ENCODE results near the gene ACTA1.
"Not testable (repeated sequence)": the region's sequence is repeated elsewhere in the genome, so short reads cannot be mapped to it uniquely, and the experiment has no call there.

Gene ACTA1

DNA sequence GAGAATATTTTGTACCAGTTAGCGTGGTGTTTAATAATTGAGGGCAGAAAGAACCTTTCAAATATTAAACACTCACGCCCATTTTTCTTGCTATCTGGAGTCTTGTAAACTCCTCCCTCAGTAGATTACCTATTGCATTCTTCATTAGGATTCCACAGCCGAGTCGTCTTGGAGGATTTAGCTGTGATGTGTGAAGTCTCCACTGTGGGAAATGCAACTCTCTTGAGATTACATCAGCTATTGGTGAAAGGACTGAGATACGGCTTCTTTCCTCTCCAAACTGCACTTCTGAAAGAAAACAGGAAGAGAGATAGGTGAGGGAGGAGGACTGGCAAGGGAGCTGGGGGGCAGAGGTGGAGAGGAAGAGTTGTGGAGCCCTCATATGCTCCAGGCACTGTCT lies 36.1 kb downstream of the ACTA1 start:
- H3K4me3 ChIP-seq (ENCODE audit: low read length in 2 of 2): no peak overlapping the region

DNA sequence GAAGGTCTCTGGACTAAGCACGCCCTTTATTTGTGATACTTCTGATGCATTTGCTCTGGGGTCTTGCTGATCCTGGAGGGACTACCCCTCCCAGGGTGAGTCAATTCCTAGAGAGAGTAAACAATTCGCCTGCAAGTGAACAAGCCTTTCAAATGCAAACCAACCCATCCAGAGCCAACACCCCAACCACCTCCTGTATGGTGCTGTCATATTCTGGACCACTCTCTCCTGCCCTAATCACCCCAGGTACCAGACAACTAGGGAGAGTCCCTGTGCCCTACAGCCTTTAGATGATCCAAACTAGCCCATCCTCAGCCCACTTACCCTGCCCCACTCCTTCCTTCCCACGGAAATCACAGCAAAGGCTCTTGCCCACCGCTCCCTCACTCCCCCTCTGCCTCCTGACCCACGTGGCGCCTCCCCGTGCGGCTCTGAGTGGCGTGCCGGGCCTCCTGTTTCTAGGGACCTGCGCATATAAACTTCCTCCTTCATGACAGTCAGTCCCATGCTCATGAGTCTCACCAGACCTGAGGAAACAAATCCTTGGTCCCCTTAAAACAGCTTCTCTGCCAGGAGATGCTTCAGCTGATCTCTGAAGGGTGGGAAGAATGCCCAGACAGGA lies 37.2 kb downstream of the ACTA1 start:
- Histone ChIP-seq H3K27me3 (ENCODE audit: control insufficient read depth in 2 of 2, insufficient read depth in 2 of 2, low read length in 2 of 2) (peaks cover 3 to 4% of the 10 kb centered on the region in 2 donors), H3K36me3 (ENCODE audit: control insufficient read depth in 2 of 2, insufficient read depth in 2 of 2, low read length in 2 of 2) (no peaks in the 10 kb centered on the region), H3K9me3 (ENCODE audit: control insufficient read depth in 2 of 2, low read length in 2 of 2) (no peaks in the 10 kb centered on the region), H3K4me1 (ENCODE audit: control insufficient read depth in 2 of 2, insufficient read depth in 2 of 2, low read length in 2 of 2) (no peaks in the 10 kb centered on the region), H3K9ac (ENCODE audit: low read depth in 1 of 2, low read length in 2 of 2) (no peak overlapping the region), H3K27ac (ENCODE audit: low read depth in 2 of 2, low read length in 2 of 2) (no peak overlapping the region), H3K4me3 (ENCODE audit: low read length in 2 of 2) (no peak overlapping the region)

More for the DNA sequence above, 36.1 kb downstream of the ACTA1 start:
- peaks cover 3 to 7% of the 10 kb centered on the region in 2 donors for H3K27me3 ChIP-seq (ENCODE audit: control insufficient read depth in 2 of 2, insufficient read depth in 2 of 2, low read length in 2 of 2)
- H3K9ac ChIP-seq (ENCODE audit: low read depth in 1 of 2, low read length in 2 of 2): no peak overlapping the region
- H3K36me3 ChIP-seq (ENCODE audit: control insufficient read depth in 2 of 2, insufficient read depth in 2 of 2, low read length in 2 of 2): no peaks in the 10 kb centered on the region
- H3K9me3 ChIP-seq (ENCODE audit: control insufficient read depth in 2 of 2, low read length in 2 of 2): no peaks in the 10 kb centered on the region
- H3K4me1 ChIP-seq (ENCODE audit: control insufficient read depth in 2 of 2, insufficient read depth in 2 of 2, low read length in 2 of 2): no peaks in the 10 kb centered on the region
- H3K27ac ChIP-seq (ENCODE audit: low read depth in 2 of 2, low read length in 2 of 2): no peak overlapping the region

DNA sequence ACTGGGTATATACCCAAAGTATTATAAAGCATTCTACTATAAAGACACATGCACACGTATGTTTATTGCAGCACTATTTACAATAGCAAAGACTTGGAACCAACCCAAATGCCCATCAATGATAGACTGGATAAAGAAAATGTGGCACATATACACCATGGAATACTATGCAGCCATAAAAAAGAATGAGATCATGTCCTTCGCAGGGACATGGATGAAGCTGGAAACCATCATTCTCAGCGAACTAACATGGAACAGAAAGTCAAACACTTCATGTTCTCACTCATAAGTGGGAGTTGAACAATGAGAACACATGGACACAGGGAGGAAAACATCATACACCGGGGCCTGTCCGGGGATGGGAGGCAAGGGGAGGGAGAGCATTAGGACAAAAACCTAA lies 39.4 kb downstream of the ACTA1 start:
- not testable (repeated sequence) for H3K9me3 ChIP-seq (ENCODE audit: control insufficient read depth in 2 of 2, low read length in 2 of 2); H3K9ac ChIP-seq (ENCODE audit: low read depth in 1 of 2, low read length in 2 of 2); H3K36me3 ChIP-seq (ENCODE audit: control insufficient read depth in 2 of 2, insufficient read depth in 2 of 2, low read length in 2 of 2); H3K27ac ChIP-seq (ENCODE audit: low read depth in 2 of 2, low read length in 2 of 2); H3K27me3 ChIP-seq (ENCODE audit: control insufficient read depth in 2 of 2, insufficient read depth in 2 of 2, low read length in 2 of 2); H3K4me1 ChIP-seq (ENCODE audit: control insufficient read depth in 2 of 2, insufficient read depth in 2 of 2, low read length in 2 of 2); H3K4me3 ChIP-seq (ENCODE audit: low read length in 2 of 2)

DNA sequence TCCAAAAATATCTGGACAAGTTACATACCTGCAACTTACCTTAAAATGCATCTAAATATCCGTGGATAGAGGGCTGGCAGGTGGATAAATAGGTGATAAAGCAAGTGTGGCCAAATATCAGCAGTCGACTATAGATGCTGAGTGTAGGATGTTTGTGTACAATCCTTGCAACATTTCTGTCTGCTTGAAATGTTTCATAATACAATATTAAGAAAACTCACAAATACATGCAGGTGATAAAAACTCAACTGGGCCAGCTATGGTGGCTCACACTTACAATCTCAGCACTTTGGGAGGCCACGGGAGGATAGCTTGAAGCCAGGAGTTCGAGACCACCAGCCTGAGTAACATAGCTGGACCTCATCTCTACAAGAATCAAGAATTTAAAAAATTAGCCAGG lies 41.0 kb downstream of the ACTA1 start:
- H3K27ac ChIP-seq (ENCODE audit: low read depth in 2 of 2, low read length in 2 of 2): no peak overlapping the region

DNA sequence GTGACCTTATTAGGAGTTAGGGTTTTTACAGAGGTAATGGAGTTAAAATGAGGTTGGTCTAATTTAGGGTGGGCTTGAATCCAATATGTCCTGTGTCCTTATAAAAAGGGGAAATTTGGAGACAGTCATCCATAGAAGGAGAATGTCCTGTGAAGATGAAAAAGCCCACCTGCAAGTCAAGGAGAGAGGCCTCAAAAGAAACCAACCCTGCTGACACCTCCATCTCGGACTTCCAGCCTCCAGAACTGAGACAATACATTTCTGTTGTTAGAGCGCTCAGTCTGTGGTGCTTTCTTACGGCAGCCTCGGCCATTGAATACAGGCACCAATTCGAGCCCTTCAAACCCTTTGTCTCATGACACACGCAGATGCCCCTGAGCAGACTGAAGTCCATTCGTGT lies 43.8 kb downstream of the ACTA1 start:
- Histone ChIP-seq H3K9ac (ENCODE audit: low read depth in 1 of 2, low read length in 2 of 2) (no peak overlapping the region), H3K9me3 (ENCODE audit: control insufficient read depth in 2 of 2, low read length in 2 of 2) (no peaks in the 10 kb centered on the region), H3K27me3 (ENCODE audit: control insufficient read depth in 2 of 2, insufficient read depth in 2 of 2, low read length in 2 of 2) (no peaks in the 10 kb centered on the region), H3K36me3 (ENCODE audit: control insufficient read depth in 2 of 2, insufficient read depth in 2 of 2, low read length in 2 of 2) (no peaks in the 10 kb centered on the region), H3K4me3 (ENCODE audit: low read length in 2 of 2) (no peak overlapping the region), H3K4me1 (ENCODE audit: control insufficient read depth in 2 of 2, insufficient read depth in 2 of 2, low read length in 2 of 2) (no peaks in the 10 kb centered on the region), H3K27ac (ENCODE audit: low read depth in 2 of 2, low read length in 2 of 2) (no peak overlapping the region)

More for the DNA sequence above, 41.0 kb downstream of the ACTA1 start:
- Histone ChIP-seq H3K36me3 (ENCODE audit: control insufficient read depth in 2 of 2, insufficient read depth in 2 of 2, low read length in 2 of 2) (no peaks in the 10 kb centered on the region), H3K27me3 (ENCODE audit: control insufficient read depth in 2 of 2, insufficient read depth in 2 of 2, low read length in 2 of 2) (peaks cover 0 to 3% of the 10 kb centered on the region in 2 donors), H3K4me1 (ENCODE audit: control insufficient read depth in 2 of 2, insufficient read depth in 2 of 2, low read length in 2 of 2) (no peaks in the 10 kb centered on the region), H3K4me3 (ENCODE audit: low read length in 2 of 2) (no peak overlapping the region), H3K9ac (ENCODE audit: low read depth in 1 of 2, low read length in 2 of 2) (no peak overlapping the region), H3K9me3 (ENCODE audit: control insufficient read depth in 2 of 2, low read length in 2 of 2) (no peaks in the 10 kb centered on the region)

DNA sequence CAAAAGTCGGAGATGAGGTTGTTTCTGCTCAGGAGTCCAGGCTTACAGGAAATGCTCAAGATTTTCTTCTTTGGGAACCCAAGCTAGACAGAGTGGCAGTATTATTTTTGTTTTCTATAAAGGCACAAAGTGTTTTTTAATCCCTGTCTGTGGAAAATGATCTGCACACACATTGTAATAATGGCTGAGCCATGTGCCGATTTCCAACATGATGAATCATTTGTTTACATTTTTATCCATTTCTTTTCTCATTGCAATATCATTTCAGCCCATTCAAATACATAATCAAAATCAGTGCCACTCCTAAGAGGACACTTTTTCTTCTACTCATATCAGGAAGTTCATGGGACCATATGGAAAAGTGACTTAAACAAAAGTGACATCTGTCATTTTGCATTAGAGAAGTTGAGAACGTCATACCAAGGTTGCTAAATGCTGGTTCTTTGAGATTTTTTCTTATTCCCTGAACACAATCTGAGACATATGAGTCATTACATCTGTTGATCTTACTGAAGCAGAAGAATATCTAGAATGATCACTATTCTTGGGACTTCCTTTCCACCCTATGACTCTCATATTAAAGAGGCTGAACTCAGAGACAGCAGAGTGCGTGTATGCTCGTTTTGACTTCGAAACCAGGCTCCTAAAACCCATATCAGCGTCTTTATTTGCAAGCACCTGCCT lies 44.9 kb downstream of the ACTA1 start:
- Histone ChIP-seq H3K9ac (ENCODE audit: low read depth in 1 of 2, low read length in 2 of 2) (no peak overlapping the region), H3K4me3 (ENCODE audit: low read length in 2 of 2) (no peak overlapping the region), H3K4me1 (ENCODE audit: control insufficient read depth in 2 of 2, insufficient read depth in 2 of 2, low read length in 2 of 2) (no peaks in the 10 kb centered on the region), H3K9me3 (ENCODE audit: control insufficient read depth in 2 of 2, low read length in 2 of 2) (no peaks in the 10 kb centered on the region), H3K27ac (ENCODE audit: low read depth in 2 of 2, low read length in 2 of 2) (no peak overlapping the region), H3K27me3 (ENCODE audit: control insufficient read depth in 2 of 2, insufficient read depth in 2 of 2, low read length in 2 of 2) (no peaks in the 10 kb centered on the region), H3K36me3 (ENCODE audit: control insufficient read depth in 2 of 2, insufficient read depth in 2 of 2, low read length in 2 of 2) (no peaks in the 10 kb centered on the region)

DNA sequence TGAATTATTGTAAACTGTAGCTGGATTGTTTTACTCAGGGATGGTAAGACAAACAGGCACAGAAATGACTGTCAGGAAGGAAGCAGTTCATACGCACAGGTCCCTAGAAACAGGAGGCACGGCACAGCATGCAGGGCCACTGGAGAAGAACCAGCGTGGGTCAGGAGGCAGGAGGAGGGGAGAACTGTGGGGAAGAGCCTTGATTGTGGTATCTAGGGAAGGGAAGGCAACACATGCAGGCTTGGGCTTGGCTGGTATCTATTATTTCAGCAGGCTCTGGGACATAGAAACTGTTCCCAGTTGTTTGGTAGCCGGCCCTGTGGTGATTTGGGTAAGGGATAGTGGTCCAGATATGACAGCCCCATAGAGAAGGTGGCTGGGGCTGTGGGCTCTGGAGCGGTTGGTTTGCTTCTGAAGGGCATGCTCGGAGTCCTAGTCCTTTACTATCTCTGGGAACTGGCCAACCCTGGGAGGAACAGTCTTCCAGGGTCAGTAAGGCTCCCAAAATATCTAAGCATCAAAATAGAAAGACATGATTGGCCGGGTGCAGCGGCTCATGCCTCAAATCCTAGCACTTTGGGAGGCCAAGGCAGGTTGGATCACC lies 47.9 kb downstream of the ACTA1 start:
- Histone ChIP-seq H3K27ac (ENCODE audit: low read depth in 2 of 2, low read length in 2 of 2) (no peak overlapping the region), H3K4me1 (ENCODE audit: control insufficient read depth in 2 of 2, insufficient read depth in 2 of 2, low read length in 2 of 2) (no peaks in the 10 kb centered on the region), H3K4me3 (ENCODE audit: low read length in 2 of 2) (no peak overlapping the region), H3K27me3 (ENCODE audit: control insufficient read depth in 2 of 2, insufficient read depth in 2 of 2, low read length in 2 of 2) (peaks cover 0 to 4% of the 10 kb centered on the region in 2 donors), H3K36me3 (ENCODE audit: control insufficient read depth in 2 of 2, insufficient read depth in 2 of 2, low read length in 2 of 2) (no peaks in the 10 kb centered on the region), H3K9ac (ENCODE audit: low read depth in 1 of 2, low read length in 2 of 2) (no peak overlapping the region), H3K9me3 (ENCODE audit: control insufficient read depth in 2 of 2, low read length in 2 of 2) (no peaks in the 10 kb centered on the region)

DNA sequence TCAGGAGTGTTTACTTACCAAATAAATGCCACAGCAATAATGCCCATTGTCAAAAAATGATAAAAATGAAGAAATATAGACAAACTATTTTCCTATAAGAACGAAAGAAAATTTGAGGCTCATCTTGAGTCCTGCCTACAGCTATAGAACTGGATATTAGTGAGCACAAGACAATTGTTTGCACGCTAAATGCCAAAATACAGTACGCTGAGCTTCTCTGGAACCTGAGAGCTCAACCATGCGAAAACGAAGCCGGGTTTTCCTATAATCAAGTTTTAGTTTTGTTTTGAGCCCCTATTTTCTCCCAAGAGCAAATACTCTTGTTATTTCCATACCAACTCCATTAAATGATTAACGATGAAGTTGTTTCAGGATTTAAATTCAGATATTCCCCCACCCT lies 49.1 kb downstream of the ACTA1 start:
- Histone ChIP-seq H3K4me1 (ENCODE audit: control insufficient read depth in 2 of 2, insufficient read depth in 2 of 2, low read length in 2 of 2) (no peaks in the 10 kb centered on the region), H3K36me3 (ENCODE audit: control insufficient read depth in 2 of 2, insufficient read depth in 2 of 2, low read length in 2 of 2) (no peaks in the 10 kb centered on the region), H3K27ac (ENCODE audit: low read depth in 2 of 2, low read length in 2 of 2) (no peak overlapping the region), H3K4me3 (ENCODE audit: low read length in 2 of 2) (no peak overlapping the region), H3K9ac (ENCODE audit: low read depth in 1 of 2, low read length in 2 of 2) (no peak overlapping the region), H3K27me3 (ENCODE audit: control insufficient read depth in 2 of 2, insufficient read depth in 2 of 2, low read length in 2 of 2) (peaks cover 0 to 4% of the 10 kb centered on the region in 2 donors), H3K9me3 (ENCODE audit: control insufficient read depth in 2 of 2, low read length in 2 of 2) (no peaks in the 10 kb centered on the region)

DNA sequence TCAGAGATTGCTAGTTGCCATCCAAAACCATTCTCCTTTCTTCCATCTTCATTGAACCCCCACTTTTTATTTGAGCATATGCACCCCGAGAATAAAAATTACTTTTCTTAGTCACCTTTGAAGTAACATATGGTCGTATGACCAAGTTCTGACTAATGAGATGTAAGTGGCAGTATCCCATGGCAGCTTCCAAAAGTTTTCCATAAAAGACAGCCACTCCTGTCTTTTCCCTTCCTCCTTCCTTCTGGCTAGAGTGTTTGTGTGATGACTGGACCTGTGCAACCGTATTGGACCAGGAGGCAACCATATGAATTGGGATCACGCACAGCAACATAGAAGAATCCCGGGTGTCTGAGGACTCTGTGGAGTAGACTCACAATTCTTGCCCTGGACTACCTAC lies 49.9 kb downstream of the ACTA1 start:
- H3K9ac ChIP-seq (ENCODE audit: low read depth in 1 of 2, low read length in 2 of 2): no peak overlapping the region
- H3K27me3 ChIP-seq (ENCODE audit: control insufficient read depth in 2 of 2, insufficient read depth in 2 of 2, low read length in 2 of 2): peaks cover 0 to 4% of the 10 kb centered on the region in 2 donors
- H3K4me3 ChIP-seq (ENCODE audit: low read length in 2 of 2): no peak overlapping the region
- no peak overlapping the region for H3K27ac ChIP-seq (ENCODE audit: low read depth in 2 of 2, low read length in 2 of 2)
- H3K9me3 ChIP-seq (ENCODE audit: control insufficient read depth in 2 of 2, low read length in 2 of 2): no peaks in the 10 kb centered on the region
- no peaks in the 10 kb centered on the region for H3K36me3 ChIP-seq (ENCODE audit: control insufficient read depth in 2 of 2, insufficient read depth in 2 of 2, low read length in 2 of 2)
- H3K4me1 ChIP-seq (ENCODE audit: control insufficient read depth in 2 of 2, insufficient read depth in 2 of 2, low read length in 2 of 2): no peaks in the 10 kb centered on the region

DNA sequence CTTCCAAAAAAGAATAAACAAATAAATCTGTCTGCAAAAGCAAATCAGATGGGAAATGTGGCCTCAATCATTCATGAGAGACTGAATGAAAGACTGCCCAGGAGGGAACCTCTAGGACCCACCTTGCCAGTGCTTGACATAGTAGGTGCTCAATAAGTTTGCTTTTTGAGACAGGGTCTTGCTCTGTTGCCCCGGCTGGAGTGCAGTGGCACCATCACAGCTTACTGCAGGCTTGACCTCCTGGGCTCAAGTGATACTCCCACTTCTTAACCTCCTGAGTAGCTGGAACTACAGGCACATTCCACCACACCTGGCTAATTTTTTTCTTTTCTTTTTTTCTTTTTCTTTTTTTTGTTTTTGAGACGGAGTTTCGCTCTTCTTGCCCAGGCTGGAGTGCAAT lies 50.7 kb downstream of the ACTA1 start:
- Histone ChIP-seq H3K9ac (ENCODE audit: low read depth in 1 of 2, low read length in 2 of 2) (no peak overlapping the region), H3K36me3 (ENCODE audit: control insufficient read depth in 2 of 2, insufficient read depth in 2 of 2, low read length in 2 of 2) (no peaks in the 10 kb centered on the region), H3K4me1 (ENCODE audit: control insufficient read depth in 2 of 2, insufficient read depth in 2 of 2, low read length in 2 of 2) (no peaks in the 10 kb centered on the region), H3K4me3 (ENCODE audit: low read length in 2 of 2) (no peak overlapping the region), H3K27ac (ENCODE audit: low read depth in 2 of 2, low read length in 2 of 2) (no peak overlapping the region), H3K9me3 (ENCODE audit: control insufficient read depth in 2 of 2, low read length in 2 of 2) (no peaks in the 10 kb centered on the region), H3K27me3 (ENCODE audit: control insufficient read depth in 2 of 2, insufficient read depth in 2 of 2, low read length in 2 of 2) (peaks cover 0 to 4% of the 10 kb centered on the region in 2 donors)
